Peyer's patch (tissue), 4 donors: Measurements from ENCODE around the gene NLGN1. TPM values are rescaled to one million over a fixed set of nuclear protein-coding genes. Genes with fewer than 3 reads are reported as not detected.

Experiments used
- DNase-seq, 3 donors: peaks; one replicate each; pipeline ENCODE4 v3.0.0-alpha.2; 2017 to 2019
- H3K27ac ChIP-seq, 4 donors: fragments of 200-600 bp; sonication (generic); one replicate each; pipeline ENCODE4 v1.5.1; 2016 to 2019
- H3K27me3 ChIP-seq, 2 donors: fragments of 200-600 bp; sonication (generic); one replicate each; pipeline ENCODE4 v1.5.1; 2019
- H3K36me3 ChIP-seq, 3 donors: fragments of 200-600 bp; sonication (generic); one replicate each; pipeline ENCODE4 v1.5.1; 2016 to 2019
- H3K4me1 ChIP-seq, 4 donors: fragments of 200-600 bp; sonication (generic); one replicate each; pipeline ENCODE4 v1.5.1; 2016 to 2019
- H3K4me3 ChIP-seq, 4 donors: fragments of 200-600 bp; sonication (generic); 1 replicate in 3 of 4; 2 replicates in 1 of 4; pipeline ENCODE4 v1.5.1; 2016 to 2019; ENCODE audit warnings: mild to moderate bottlenecking in 1 of 4
- H3K9me3 ChIP-seq, 4 donors: fragments of 200-600 bp; sonication (generic); one replicate each; pipeline ENCODE4 v1.5.1; 2016 to 2019; ENCODE audit warnings: mild to moderate bottlenecking in 1 of 4
- POLR2A ChIP-seq, 2 donors: fragments of 450-650 bp; IDR thresholded peaks; one replicate each; pipeline ENCODE4 v1.5.1; 2017; ENCODE audit warnings: antibody characterized with exemption in 2 of 2, mild to moderate bottlenecking in 2 of 2, moderate library complexity in 2 of 2
- total RNA-seq, 4 donors: library from RNA; depleted of rRNA; stranded (reverse); fragments of >200 nt; gene quantifications; one replicate each; pipeline ENCODE4 v1.1.0, GENCODE V29; 2016
- TF ChIP-seq, protein P1 (sequence below), 6 experiments: fragments of 450-650 bp in 4 of 6; fragments of 200-600 bp in 2 of 6; sonication (generic) in 1 of 6; IDR thresholded peaks; one replicate each; pipeline ENCODE4 v1.5.1; 2017 to 2019; ENCODE audit warnings: antibody characterized with exemption in 6 of 6, mild to moderate bottlenecking in 3 of 6, moderate library complexity in 1 of 6

The NLGN1 gene
- total RNA-seq, 4 donors from 2014 or later, result 0.18 to 3.3 (median 1.3) TPM

GRCh38 chr3:173622166-173622565 is 224.6 kb downstream of the NLGN1 start:
- no peak overlapping the region for H3K27ac ChIP-seq
- no peak overlapping the region for H3K4me3 ChIP-seq
- TF ChIP-seq, protein P1, sequence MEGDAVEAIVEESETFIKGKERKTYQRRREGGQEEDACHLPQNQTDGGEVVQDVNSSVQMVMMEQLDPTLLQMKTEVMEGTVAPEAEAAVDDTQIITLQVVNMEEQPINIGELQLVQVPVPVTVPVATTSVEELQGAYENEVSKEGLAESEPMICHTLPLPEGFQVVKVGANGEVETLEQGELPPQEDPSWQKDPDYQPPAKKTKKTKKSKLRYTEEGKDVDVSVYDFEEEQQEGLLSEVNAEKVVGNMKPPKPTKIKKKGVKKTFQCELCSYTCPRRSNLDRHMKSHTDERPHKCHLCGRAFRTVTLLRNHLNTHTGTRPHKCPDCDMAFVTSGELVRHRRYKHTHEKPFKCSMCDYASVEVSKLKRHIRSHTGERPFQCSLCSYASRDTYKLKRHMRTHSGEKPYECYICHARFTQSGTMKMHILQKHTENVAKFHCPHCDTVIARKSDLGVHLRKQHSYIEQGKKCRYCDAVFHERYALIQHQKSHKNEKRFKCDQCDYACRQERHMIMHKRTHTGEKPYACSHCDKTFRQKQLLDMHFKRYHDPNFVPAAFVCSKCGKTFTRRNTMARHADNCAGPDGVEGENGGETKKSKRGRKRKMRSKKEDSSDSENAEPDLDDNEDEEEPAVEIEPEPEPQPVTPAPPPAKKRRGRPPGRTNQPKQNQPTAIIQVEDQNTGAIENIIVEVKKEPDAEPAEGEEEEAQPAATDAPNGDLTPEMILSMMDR (IDR thresholded peaks at IDR 0.05), result no peak
- TF ChIP-seq POLR2A (IDR thresholded peaks at IDR 0.05), result no peak
- H3K4me1 ChIP-seq, result no peaks in the 10 kb centered on the region
- H3K9me3 ChIP-seq, result no peaks in the 10 kb centered on the region
- DNase-seq, result no peak
- no peaks in the 10 kb centered on the region for H3K36me3 ChIP-seq
- no peaks in the 10 kb centered on the region for H3K27me3 ChIP-seq

DNA sequence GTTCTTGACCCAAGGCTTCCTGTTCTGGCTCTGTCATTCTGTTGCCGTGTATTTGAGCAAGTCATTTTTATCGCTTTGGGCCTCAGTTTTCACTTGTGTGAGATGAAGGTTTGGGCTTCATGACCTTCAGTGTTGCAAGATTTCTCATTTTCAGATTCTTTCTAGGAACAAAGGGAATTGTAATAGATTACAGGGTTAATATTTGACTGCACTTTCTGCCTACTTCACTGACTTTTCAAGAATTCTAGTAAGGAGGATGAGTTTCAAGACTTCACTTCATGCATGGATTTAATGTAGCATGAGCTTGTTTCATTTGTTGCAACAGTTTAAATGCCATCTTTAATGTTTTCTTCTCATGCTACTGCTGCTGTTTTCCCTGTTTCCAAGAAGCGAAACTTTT is 226.5 kb downstream of the NLGN1 start:
- TF ChIP-seq, protein P1 (IDR thresholded peaks at IDR 0.05), result no peak
- no peak for TF ChIP-seq POLR2A (IDR thresholded peaks at IDR 0.05)
- no peak for DNase-seq
- no peaks in the 10 kb centered on the region for H3K9me3 ChIP-seq
- no peaks in the 10 kb centered on the region for H3K27me3 ChIP-seq
- H3K36me3 ChIP-seq, result no peaks in the 10 kb centered on the region
- no peak overlapping the region for H3K27ac ChIP-seq
- H3K4me1 ChIP-seq, result no peaks in the 10 kb centered on the region
- H3K4me3 ChIP-seq, result no peak overlapping the region

- no peaks in the 10 kb centered on the region for H3K36me3 ChIP-seq
- no peaks in the 10 kb centered on the region for H3K4me1 ChIP-seq
- no peak for TF ChIP-seq POLR2A (IDR thresholded peaks at IDR 0.05)
- TF ChIP-seq, protein P1 (IDR thresholded peaks at IDR 0.05), result no peak
- no peaks in the 10 kb centered on the region for H3K27me3 ChIP-seq
- DNase-seq, result no peak
- no peaks in the 10 kb centered on the region for H3K9me3 ChIP-seq
- no peak overlapping the region for H3K27ac ChIP-seq
- no peak overlapping the region for H3K4me3 ChIP-seq
Measured at GRCh38 chr3:173630849-173631248, 233.3 kb downstream of the NLGN1 start.

DNA sequence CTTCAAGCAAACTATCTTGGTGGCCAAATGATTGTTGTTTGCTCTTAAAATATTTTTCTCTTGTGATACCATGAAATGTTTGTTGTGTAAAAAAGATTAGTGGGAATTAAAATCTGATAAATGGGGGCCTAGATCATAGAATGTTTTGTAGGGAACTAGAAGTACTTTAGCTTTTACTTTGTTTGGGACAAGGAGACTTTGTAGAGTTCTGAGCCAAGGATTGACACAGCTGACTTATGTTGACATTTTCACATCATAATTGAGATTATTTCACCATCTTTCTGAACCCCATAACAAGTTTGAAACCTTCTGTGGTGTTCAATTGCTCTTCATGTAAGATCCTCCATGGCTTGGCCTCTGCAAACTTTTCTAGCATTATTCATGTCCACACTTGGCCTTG is 235.4 kb downstream of the NLGN1 start:
- H3K9me3 ChIP-seq, result no peaks in the 10 kb centered on the region
- no peaks in the 10 kb centered on the region for H3K27me3 ChIP-seq
- no peaks in the 10 kb centered on the region for H3K4me1 ChIP-seq
- no peak overlapping the region for H3K4me3 ChIP-seq
- no peaks in the 10 kb centered on the region for H3K36me3 ChIP-seq
- H3K27ac ChIP-seq, result no peak overlapping the region
- no peak for TF ChIP-seq POLR2A (IDR thresholded peaks at IDR 0.05)
- TF ChIP-seq, protein P1 (IDR thresholded peaks at IDR 0.05), result no peak
- DNase-seq, result no peak

DNA sequence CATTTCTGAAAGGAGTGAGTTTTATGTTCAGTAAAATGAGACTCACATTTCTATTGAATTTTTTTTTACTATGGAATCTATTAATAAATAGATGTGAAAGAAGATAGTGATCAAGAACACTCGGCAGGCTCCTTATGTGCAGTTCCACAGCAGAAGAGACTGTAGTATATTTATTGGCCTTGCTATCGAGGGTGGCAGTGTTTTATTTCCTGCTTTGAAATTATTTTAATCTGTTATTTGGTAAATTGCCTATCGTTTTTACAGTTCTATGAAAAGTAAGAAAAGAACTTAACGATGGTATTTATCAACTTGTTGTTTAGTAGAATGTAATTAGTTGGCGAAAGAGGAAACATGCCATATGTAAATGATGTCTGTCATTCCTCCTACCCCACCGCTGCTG is 238.3 kb downstream of the NLGN1 start:
- no peak overlapping the region for H3K27ac ChIP-seq
- no peaks in the 10 kb centered on the region for H3K27me3 ChIP-seq
- no peak for DNase-seq
- TF ChIP-seq, protein P1 (IDR thresholded peaks at IDR 0.05), result no peak
- TF ChIP-seq POLR2A (IDR thresholded peaks at IDR 0.05), result no peak
- H3K4me1 ChIP-seq, result no peaks in the 10 kb centered on the region
- no peaks in the 10 kb centered on the region for H3K9me3 ChIP-seq
- no peaks in the 10 kb centered on the region for H3K36me3 ChIP-seq
- no peak overlapping the region for H3K4me3 ChIP-seq

DNA sequence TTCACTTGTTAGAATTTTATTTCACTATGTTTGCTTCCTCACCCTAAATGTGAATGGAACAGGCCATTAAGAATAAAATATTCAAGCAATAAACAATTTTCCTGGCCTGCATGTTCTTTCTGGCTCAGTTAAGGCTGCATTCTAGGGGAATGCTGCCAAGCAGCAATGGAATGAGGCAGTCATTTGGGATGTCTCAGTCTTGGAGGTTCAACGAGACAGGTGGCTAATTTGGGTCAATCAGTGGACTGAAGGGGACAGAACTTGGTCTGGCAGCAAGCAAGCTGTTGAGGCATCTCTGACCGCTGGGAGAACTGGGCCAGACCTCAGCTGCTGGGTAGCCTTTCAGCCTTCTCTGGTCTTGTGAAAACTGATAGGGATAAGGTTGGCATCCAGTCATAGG is 241.6 kb downstream of the NLGN1 start:
- no peak for DNase-seq
- Histone ChIP-seq H3K4me3 (no peak overlapping the region), H3K27ac (no peak overlapping the region), H3K36me3 (no peaks in the 10 kb centered on the region), H3K27me3 (no peaks in the 10 kb centered on the region), H3K4me1 (no peaks in the 10 kb centered on the region), H3K9me3 (no peaks in the 10 kb centered on the region)
- no peak for TF ChIP-seq POLR2A (IDR thresholded peaks at IDR 0.05)
- TF ChIP-seq, protein P1 (IDR thresholded peaks at IDR 0.05), result no peak
